GM12878 (cell line): ENCODE measurements around the gene PNPO. TPM values are rescaled to one million over a fixed set of nuclear protein-coding genes. Genes with fewer than 3 reads are reported as not detected.

ENCODE experiments used
- ATAC-seq: fragments of 200-7000 bp; cut with Tn5 transposase; 3 replicates; pipeline ENCODE4 v1.9.1; 2020; ENCODE audit warnings: mild to moderate bottlenecking, moderate library complexity
- BruUV-seq: library from RNA; stranded (reverse); fragments of 400-500 nt; replicated peaks from 2 replicates; lab custom pipeline; 2021; lab: Mats Ljungman, UMichigan
- CTCF ChIA-PET: fragments of 300-600 bp; sonication (Branson Sonifier 250); formaldehyde crosslinking; extraction: SDS; loops from one replicate; lab custom pipeline; 2021; ENCODE audit warnings: inconsistent platforms; lab: Yijun Ruan, JAX
- POLR2A ChIA-PET: fragments of 350-600 bp; formaldehyde crosslinking; extraction: SDS; loops from one replicate; lab custom pipeline; 2021; ENCODE audit warnings: inconsistent platforms; lab: Charles Lee
- RAD21 ChIA-PET: fragments of 300-600 bp; sonication (Branson Sonifier 250); formaldehyde crosslinking; loops from one replicate; lab custom pipeline; 2023; ENCODE audit warnings: antibody characterized with exemption; ENCODE audit not compliant: unreplicated experiment; lab: Charles Lee
- SMC1A ChIA-PET: fragments of 300-600 bp; sonication (Branson Sonifier 250); formaldehyde crosslinking; loops from one replicate; lab custom pipeline; 2023; ENCODE audit not compliant: unreplicated experiment, uncharacterized antibody; lab: Charles Lee
- DNase-seq: peaks from one replicate; pipeline ENCODE4 v3.0.0-alpha.2; 2011; ENCODE audit warnings: low read depth, low spot score
- FAIRE-seq: peaks from 3 replicates; lab custom pipeline; 2011; peaks lifted over from hg19 to GRCh38; lab: Jason Lieb, UNC
- H2AFZ ChIP-seq: 2 replicates; pipeline ENCODE4 v1.6.0; 2011; ENCODE audit warnings: low read depth, low read length, control low read depth; ENCODE audit not compliant: control insufficient read depth
- H3K27ac ChIP-seq: 2 replicates; pipeline ENCODE4 v1.5.1; 2011; ENCODE audit warnings: control low read depth; ENCODE audit not compliant: control insufficient read depth, insufficient read depth
- H3K27me3 ChIP-seq, 2 experiments: replicated peaks in 1 of 2; 2 replicates each; pipeline versions ENCODE4 v1.6.0 to v1.6.1; 2011; ENCODE audit warnings: low read length in 1 of 2; ENCODE audit not compliant: control insufficient read depth in 2 of 2, insufficient read depth in 2 of 2
- H3K36me3 ChIP-seq, 2 experiments: 2 replicates each; pipeline ENCODE4 v1.5.1; 2011; ENCODE audit warnings: low read length in 1 of 2; ENCODE audit not compliant: control insufficient read depth in 2 of 2, insufficient read depth in 2 of 2
- H3K4me1 ChIP-seq: 2 replicates; pipeline ENCODE4 v1.6.1; 2011; ENCODE audit warnings: mild to moderate bottlenecking, low read length, moderate library complexity, mixed read lengths; ENCODE audit not compliant: control insufficient read depth, insufficient read depth
- H3K4me2 ChIP-seq: 2 replicates; pipeline ENCODE4 v1.6.0; 2011; ENCODE audit warnings: control low read depth; ENCODE audit not compliant: control insufficient read depth, insufficient read depth
- H3K4me3 ChIP-seq: fragments of 200-600 bp; sonication (generic); 2 replicates; pipeline ENCODE4 v1.5.1; 2016
- H3K79me2 ChIP-seq: 2 replicates; pipeline ENCODE4 v1.6.0; 2011; ENCODE audit warnings: low read length; ENCODE audit not compliant: control insufficient read depth, insufficient read depth
- H3K9ac ChIP-seq: 2 replicates; pipeline ENCODE4 v1.8.0; 2011; ENCODE audit warnings: low read length, control low read depth, mixed read lengths; ENCODE audit not compliant: control insufficient read depth, insufficient read depth
- H3K9me3 ChIP-seq: replicated peaks from 3 replicates; pipeline ENCODE4 v1.5.1; 2011; ENCODE audit warnings: mild to moderate bottlenecking, low read length; ENCODE audit not compliant: control insufficient read depth, insufficient read depth
- H4K20me1 ChIP-seq: 2 replicates; pipeline ENCODE4 v1.6.0; 2011; ENCODE audit not compliant: control insufficient read depth, insufficient read depth
- BACH1 ChIP-seq: fragments of 450-650 bp; IDR thresholded peaks from 2 replicates; pipeline ENCODE4 v1.6.1; 2017; ENCODE audit warnings: mild to moderate bottlenecking, borderline replicate concordance
- BCL11A ChIP-seq: IDR thresholded peaks from 2 replicates; pipeline ENCODE4 v1.6.1; 2011; ENCODE audit warnings: low read depth, low read length
- BHLHE40 ChIP-seq, 2 experiments: fragments of 450-650 bp in 1 of 2; IDR thresholded peaks; 2 replicates each; pipeline ENCODE4 v1.6.1; 2011 to 2017; ENCODE audit warnings: low read depth in 2 of 2, borderline replicate concordance in 1 of 2, improper control_type of control experiment in 1 of 2, low read length in 1 of 2, mild to moderate bottlenecking in 1 of 2
- BRCA1 ChIP-seq: IDR thresholded peaks from 2 replicates; pipeline ENCODE4 v1.6.1; 2011; ENCODE audit warnings: low read depth, low read length, improper control_type of control experiment
- CBFB ChIP-seq: IDR thresholded peaks from 2 replicates; pipeline ENCODE4 v1.6.1; 2016; ENCODE audit warnings: antibody characterized with exemption, low read depth
- DPF2 ChIP-seq: fragments of 450-650 bp; IDR thresholded peaks from 2 replicates; pipeline ENCODE4 v1.6.1; 2017; ENCODE audit warnings: mild to moderate bottlenecking
- EP300 ChIP-seq, 2 experiments: fragments of 150-350 bp in 1 of 2; IDR thresholded peaks; 2 replicates each; pipeline ENCODE4 v1.6.1; 2011 to 2012; ENCODE audit warnings: low read depth in 2 of 2, low read length in 2 of 2, borderline replicate concordance in 1 of 2, improper control_type of control experiment in 1 of 2, inconsistent platforms in 1 of 2; ENCODE audit not compliant: control insufficient read depth in 1 of 2
- JUNB ChIP-seq: IDR thresholded peaks from 2 replicates; pipeline ENCODE4 v1.6.1; 2016; ENCODE audit warnings: antibody characterized with exemption, mild to moderate bottlenecking
- NFYB ChIP-seq: IDR thresholded peaks from 2 replicates; pipeline ENCODE4 v1.6.1; 2011; ENCODE audit warnings: low read depth, mild to moderate bottlenecking, low read length, improper control_type of control experiment, moderate library complexity; ENCODE audit not compliant: insufficient read depth
- PML ChIP-seq: IDR thresholded peaks from 2 replicates; pipeline ENCODE4 v1.6.1; 2012; ENCODE audit warnings: low read length, inconsistent platforms
- RELA ChIP-seq: fragments of 450-650 bp; IDR thresholded peaks from 2 replicates; pipeline ENCODE4 v1.8.0; 2014; ENCODE audit warnings: borderline replicate concordance; ENCODE audit not compliant: partially characterized antibody
- RUNX3 ChIP-seq: IDR thresholded peaks from 2 replicates; pipeline ENCODE4 v1.6.1; 2012; ENCODE audit warnings: low read length, inconsistent platforms
- TCF12 ChIP-seq: IDR thresholded peaks from 2 replicates; pipeline ENCODE4 v1.6.1; 2011; ENCODE audit warnings: low read depth, mild to moderate bottlenecking, low read length
- WRNIP1 ChIP-seq: IDR thresholded peaks from 2 replicates; pipeline ENCODE4 v1.6.1; 2011; ENCODE audit warnings: low read depth, low read length, improper control_type of control experiment, borderline replicate concordance
- ZNF622 ChIP-seq: fragments of 450-650 bp; IDR thresholded peaks from 2 replicates; pipeline ENCODE4 v1.6.1; 2017; ENCODE audit warnings: mild to moderate bottlenecking, inconsistent platforms
- WGBS: methylation state at CpG from one replicate; pipeline ENCODE4 v1.1.6; 2016; ENCODE audit warnings: low lambda C conversion rate; ENCODE audit not compliant: insufficient replicate concordance, insufficient coverage; ENCODE audit errors: missing lambda C conversion rate; 5-methylcytosine and 5-hydroxymethylcytosine counted together
- in situ Hi-C: fragments of 300-500 bp; cut with MboI; formaldehyde crosslinking; loops from 9 replicates; pipeline ENCODE4 v1.14.3; 2018; ENCODE audit warnings: mixed read lengths
- intact Hi-C: fragments of 100-400 bp; cut with micrococcal nuclease; formaldehyde crosslinking; loops from one replicate; pipeline ENCODE4 v1.14.2; 2022; ENCODE audit not compliant: unreplicated experiment
- polyA plus RNA-seq, 11 experiments: library from polyadenylated mRNA; depleted of rRNA in 4 of 11; unstranded in 6 of 11; stranded (reverse) in 5 of 11; fragments of >200 nt; fragmentation: Nextera tagmentation in 4 of 11; fragmentation: Illumina TruSeq in 1 of 11; extraction: Ambion mirVana in 4 of 11; extraction: Trizol in 1 of 11; gene quantifications; 1 replicate in 1 of 11; 2 replicates in 10 of 11; pipeline versions ENCODE4 v1.2.1 to v1.2.3, GENCODE V29; 2011 to 2016; ENCODE audit warnings: inconsistent platforms in 2 of 11, missing spikeins in 2 of 11, low read depth in 1 of 11
- total RNA-seq, 4 experiments: library from RNA; depleted of rRNA in 3 of 4; stranded (reverse); fragments of >200 nt in 3 of 4; fragmentation: Illumina TruSeq in 1 of 4; extraction: Trizol in 1 of 4; gene quantifications; 2 replicates each; pipeline versions ENCODE4 v1.2.1 to v1.2.3, GENCODE V29; 2013 to 2021
- TF ChIP-seq, protein P1 (sequence below): IDR thresholded peaks from 2 replicates; pipeline ENCODE4 v1.6.1; 2011; ENCODE audit warnings: borderline replicate concordance, low read depth, mild to moderate bottlenecking, moderate library complexity, low read length; ENCODE audit not compliant: insufficient read depth, poor library complexity, severe bottlenecking
- TF ChIP-seq, protein P2 (sequence below): fragments of 450-650 bp; IDR thresholded peaks from 2 replicates; pipeline ENCODE4 v1.6.1; 2018; ENCODE audit warnings: borderline replicate concordance, mild to moderate bottlenecking; ENCODE audit not compliant: partially characterized antibody
- TF ChIP-seq, protein P3 (sequence below): IDR thresholded peaks from 2 replicates; pipeline ENCODE4 v1.6.1; 2012; ENCODE audit warnings: low read depth, low read length, improper control_type of control experiment
- TF ChIP-seq, protein P4 (sequence below): fragments of 450-650 bp; IDR thresholded peaks from 2 replicates; pipeline ENCODE4 v1.6.1; 2016; ENCODE audit warnings: mild to moderate bottlenecking

The PNPO gene
- total and polyA plus RNA-seq, 10 of the 15 experiments (the other 5 are each of a cell fraction or from before 2014, with no cell fraction given), result 13.9 to 52.6 (median 37.3) TPM

DNA sequence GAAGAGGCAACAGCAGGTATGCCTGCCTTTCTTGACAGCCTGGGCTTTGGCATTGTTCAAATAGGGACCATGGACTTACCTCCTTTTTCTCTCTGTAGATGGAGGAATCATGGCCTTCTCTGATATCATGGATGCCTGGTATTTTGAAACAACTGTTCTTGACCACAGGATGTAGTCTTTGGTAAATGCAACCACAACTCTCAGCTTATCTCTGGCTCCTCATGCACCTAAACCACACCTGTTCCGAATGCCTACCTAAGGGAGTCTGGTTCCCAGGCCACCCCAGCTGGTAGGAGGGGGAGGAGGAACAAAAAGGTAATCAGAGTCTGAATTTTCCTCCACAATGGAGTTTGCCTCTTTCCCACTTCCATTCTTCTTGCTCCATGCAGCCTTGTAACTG is 48.3 kb downstream of the PNPO start:
- no TSS peak for BruUV-seq
- ATAC-seq, result peak; percentile 54
- Histone ChIP-seq H3K9ac (no peak overlapping the region), H3K4me2 (no peak overlapping the region), H3K27ac (no peak overlapping the region), H2AFZ (no peak overlapping the region), H3K36me3 (no peaks in the 10 kb centered on the region; a peak in 1 of 4 replicates), H4K20me1 (no peaks in the 10 kb centered on the region), H3K27me3 (no peaks in the 10 kb centered on the region), H3K79me2 (no peaks in the 10 kb centered on the region), H3K4me3 (no peak overlapping the region), H3K9me3 (no peaks in the 10 kb centered on the region), H3K4me1 (peaks cover 13% of the 10 kb centered on the region)
- DNase-seq, result peak; percentile 46
- no peak for FAIRE-seq
- ChIA-PET SMC1A (interaction anchor here (1.0 to 1.4 kb wide), 7 partner anchors 9 to 40 kb away, joined by 3 to 10 read pairs (median 3); no protein-coding TSS in a partner anchor), POLR2A (no interaction called here), RAD21 (interaction anchor here (1.1 kb wide), 1 partner anchor 28 kb away, joined by 6 read pairs; no protein-coding TSS in a partner anchor), CTCF (interaction anchor here (0.9 to 3.7 kb wide), 6 partner anchors 10 to 36 kb away, joined by 3 to 24 read pairs (median 6); no protein-coding TSS in a partner anchor)
- intact Hi-C loops (no loop called here), in situ Hi-C loops (no loop called here)
- 0% methylated on average over 1 of the region's 1 CpG for WGBS
- TF ChIP-seq BACH1 (no peak), BCL11A (0 out of 2 replicates have a peak, but pooled peaks have one; percentile 51), ZNF622 (no peak), TCF12 (peak; percentile 69), PML (no peak), JUNB (no peak), RUNX3 (peak; percentile 92), BRCA1 (no peak), CBFB (no peak), BHLHE40 (IDR thresholded peaks at IDR 0.05; ENCODE audit: borderline replicate concordance in 1 of 2, low read depth in 2 of 2, low read length in 1 of 2) (no peak), NFYB (no peak), DPF2 (no peak), RELA (no peak), EP300 (IDR thresholded peaks at IDR 0.05; ENCODE audit: borderline replicate concordance in 1 of 2, control insufficient read depth in 1 of 2, low read depth in 2 of 2, low read length in 2 of 2) (no peak), WRNIP1 (no peak)
- TF ChIP-seq, protein P1, sequence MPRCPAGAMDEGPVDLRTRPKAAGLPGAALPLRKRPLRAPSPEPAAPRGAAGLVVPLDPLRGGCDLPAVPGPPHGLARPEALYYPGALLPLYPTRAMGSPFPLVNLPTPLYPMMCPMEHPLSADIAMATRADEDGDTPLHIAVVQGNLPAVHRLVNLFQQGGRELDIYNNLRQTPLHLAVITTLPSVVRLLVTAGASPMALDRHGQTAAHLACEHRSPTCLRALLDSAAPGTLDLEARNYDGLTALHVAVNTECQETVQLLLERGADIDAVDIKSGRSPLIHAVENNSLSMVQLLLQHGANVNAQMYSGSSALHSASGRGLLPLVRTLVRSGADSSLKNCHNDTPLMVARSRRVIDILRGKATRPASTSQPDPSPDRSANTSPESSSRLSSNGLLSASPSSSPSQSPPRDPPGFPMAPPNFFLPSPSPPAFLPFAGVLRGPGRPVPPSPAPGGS, result no peak
- TF ChIP-seq, protein P2, sequence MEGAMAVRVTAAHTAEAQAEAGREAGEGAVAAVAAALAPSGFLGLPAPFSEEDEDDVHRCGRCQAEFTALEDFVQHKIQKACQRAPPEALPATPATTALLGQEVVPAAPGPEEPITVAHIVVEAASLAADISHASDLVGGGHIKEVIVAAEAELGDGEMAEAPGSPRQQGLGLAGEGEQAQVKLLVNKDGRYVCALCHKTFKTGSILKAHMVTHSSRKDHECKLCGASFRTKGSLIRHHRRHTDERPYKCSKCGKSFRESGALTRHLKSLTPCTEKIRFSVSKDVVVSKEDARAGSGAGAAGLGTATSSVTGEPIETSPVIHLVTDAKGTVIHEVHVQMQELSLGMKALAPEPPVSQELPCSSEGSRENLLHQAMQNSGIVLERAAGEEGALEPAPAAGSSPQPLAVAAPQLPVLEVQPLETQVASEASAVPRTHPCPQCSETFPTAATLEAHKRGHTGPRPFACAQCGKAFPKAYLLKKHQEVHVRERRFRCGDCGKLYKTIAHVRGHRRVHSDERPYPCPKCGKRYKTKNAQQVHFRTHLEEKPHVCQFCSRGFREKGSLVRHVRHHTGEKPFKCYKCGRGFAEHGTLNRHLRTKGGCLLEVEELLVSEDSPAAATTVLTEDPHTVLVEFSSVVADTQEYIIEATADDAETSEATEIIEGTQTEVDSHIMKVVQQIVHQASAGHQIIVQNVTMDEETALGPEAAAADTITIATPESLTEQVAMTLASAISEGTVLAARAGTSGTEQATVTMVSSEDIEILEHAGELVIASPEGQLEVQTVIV, result no peak
- TF ChIP-seq, protein P3, sequence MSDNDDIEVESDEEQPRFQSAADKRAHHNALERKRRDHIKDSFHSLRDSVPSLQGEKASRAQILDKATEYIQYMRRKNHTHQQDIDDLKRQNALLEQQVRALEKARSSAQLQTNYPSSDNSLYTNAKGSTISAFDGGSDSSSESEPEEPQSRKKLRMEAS, result no peak
- TF ChIP-seq, protein P4, sequence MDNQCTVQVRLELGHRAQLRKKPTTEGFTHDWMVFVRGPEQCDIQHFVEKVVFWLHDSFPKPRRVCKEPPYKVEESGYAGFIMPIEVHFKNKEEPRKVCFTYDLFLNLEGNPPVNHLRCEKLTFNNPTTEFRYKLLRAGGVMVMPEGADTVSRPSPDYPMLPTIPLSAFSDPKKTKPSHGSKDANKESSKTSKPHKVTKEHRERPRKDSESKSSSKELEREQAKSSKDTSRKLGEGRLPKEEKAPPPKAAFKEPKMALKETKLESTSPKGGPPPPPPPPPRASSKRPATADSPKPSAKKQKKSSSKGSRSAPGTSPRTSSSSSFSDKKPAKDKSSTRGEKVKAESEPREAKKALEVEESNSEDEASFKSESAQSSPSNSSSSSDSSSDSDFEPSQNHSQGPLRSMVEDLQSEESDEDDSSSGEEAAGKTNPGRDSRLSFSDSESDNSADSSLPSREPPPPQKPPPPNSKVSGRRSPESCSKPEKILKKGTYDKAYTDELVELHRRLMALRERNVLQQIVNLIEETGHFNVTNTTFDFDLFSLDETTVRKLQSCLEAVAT, result no peak
